Left kidney (tissue), 2 donors: ENCODE data around the gene ALDH3B2. TPM values are rescaled to one million over a fixed set of nuclear protein-coding genes. Genes with fewer than 3 reads are reported as not detected.
A peak's percentile ranks its signal among the peaks of the same experiment; 100 is the strongest.
"Not testable (repeated sequence)": the region's sequence is repeated elsewhere in the genome, so short reads cannot be mapped to it uniquely, and the experiment has no call there.

Experiments
- DNase-seq: peaks from one replicate; pipeline ENCODE4 v3.0.0-alpha.2; 2013
- polyA plus RNA-seq: library from polyadenylated mRNA; unstranded; fragments of 120-200 nt; gene quantifications from one replicate; pipeline ENCODE4 v1.2.1, GENCODE V29; 2013; ENCODE audit not compliant: insufficient read length

ALDH3B2 gene
- polyA plus RNA-seq, 1 donor, result 2.8 TPM

GRCh38 chr11:67629386-67630227, 44.8 kb downstream of the ALDH3B2 start, which contains the start of gene NUDT8:
Gene NUDT8, minus strand, starts transcription at chr11:67629937. Its CDS starts 26 bp downstream, at chr11:67629911.
- DNase-seq, result peak; percentile 64

- no peak for DNase-seq
Observed at GRCh38 chr11:67628710-67629385, 45.6 kb downstream of the ALDH3B2 start.

GRCh38 chr11:67627812-67628624, 46.4 kb downstream of the ALDH3B2 start:
- no peak for DNase-seq

GRCh38 chr11:67627441-67627811, 47.0 kb downstream of the ALDH3B2 start:
- no peak for DNase-seq

GRCh38 chr11:67626970-67627369, 47.5 kb downstream of the ALDH3B2 start:
- DNase-seq, result no peak

GRCh38 chr11:67626131-67626833, 48.1 kb downstream of the ALDH3B2 start:
- not testable (repeated sequence) for DNase-seq

- not testable (repeated sequence) for DNase-seq
Observed at GRCh38 chr11:67623795-67624194, 50.6 kb downstream of the ALDH3B2 start.

GRCh38 chr11:67622905-67623304, 51.5 kb downstream of the ALDH3B2 start:
- not testable (repeated sequence) for DNase-seq

- DNase-seq, result not testable (repeated sequence)
Observed at GRCh38 chr11:67621928-67622327, 52.5 kb downstream of the ALDH3B2 start.

- DNase-seq, result not testable (repeated sequence)
Observed at GRCh38 chr11:67620621-67621020, 53.8 kb downstream of the ALDH3B2 start.

- not testable (repeated sequence) for DNase-seq
Observed at GRCh38 chr11:67619683-67620618, 54.5 kb downstream of the ALDH3B2 start.

GRCh38 chr11:67618901-67619659, 55.3 kb downstream of the ALDH3B2 start:
- DNase-seq, result not testable (repeated sequence)

- no peak for DNase-seq
Observed at GRCh38 chr11:67617243-67617953, 57.0 kb downstream of the ALDH3B2 start.

- DNase-seq, result no peak
Observed at GRCh38 chr11:67616431-67617242, 57.8 kb downstream of the ALDH3B2 start.

- DNase-seq, result no peak
Observed at GRCh38 chr11:67615728-67616430, 58.5 kb downstream of the ALDH3B2 start.

- no peak for DNase-seq
Observed at GRCh38 chr11:67614730-67615714, 59.4 kb downstream of the ALDH3B2 start.
